NCI-H2171 treated with DMSO at 0.1 percent for 48 hours (cell line): ENCODE measurements around the gene PRPF6.
A peak's percentile ranks its signal among the peaks of the same experiment; 100 is the strongest.

Source experiments
- DNase-seq: peaks from one replicate; lab custom pipeline; 2025; lab: John Stamatoyannopoulos, UW

Gene PRPF6

GRCh38 chr20:63980806-63981728, at the start of gene PRPF6:
Gene PRPF6, plus strand, starts transcription at chr20:63981132. Its CDS starts 114 bp downstream, at chr20:63981246.
- peak; percentile 99 for DNase-seq

GRCh38 chr20:63931735-63932134, 49.2 kb upstream of the PRPF6 start:
- DNase-seq: no peak

- DNase-seq: no peak
Measured at GRCh38 chr20:63932606-63933160, 48.2 kb upstream of the PRPF6 start.

DNA sequence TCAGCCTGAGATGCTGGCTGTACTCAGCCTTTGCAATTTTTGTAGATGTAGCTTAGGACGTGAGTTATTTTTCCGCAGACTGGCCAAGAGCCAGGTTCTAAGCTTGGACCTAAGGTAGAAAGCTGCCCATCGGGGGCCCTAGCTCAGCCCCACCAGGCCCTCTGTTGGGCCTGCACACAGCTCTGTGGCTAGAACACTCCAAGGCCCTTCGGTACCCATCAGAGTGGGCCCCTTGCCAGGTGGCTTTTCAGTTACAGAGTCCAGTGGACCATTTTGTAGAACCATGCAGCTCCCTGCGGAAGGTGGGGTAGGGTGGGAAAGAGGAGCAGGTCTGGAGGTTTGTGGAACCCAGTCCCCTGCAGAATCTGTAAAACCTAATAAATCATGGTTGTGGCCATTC, 47.3 kb upstream of the PRPF6 start:
- DNase-seq: no peak

- DNase-seq: no peak
Measured at GRCh38 chr20:63934271-63935068, 46.5 kb upstream of the PRPF6 start.

GRCh38 chr20:63935447-63935846, 45.5 kb upstream of the PRPF6 start:
- DNase-seq: no peak

GRCh38 chr20:63937596-63937995, 43.3 kb upstream of the PRPF6 start:
- DNase-seq: no peak

DNA sequence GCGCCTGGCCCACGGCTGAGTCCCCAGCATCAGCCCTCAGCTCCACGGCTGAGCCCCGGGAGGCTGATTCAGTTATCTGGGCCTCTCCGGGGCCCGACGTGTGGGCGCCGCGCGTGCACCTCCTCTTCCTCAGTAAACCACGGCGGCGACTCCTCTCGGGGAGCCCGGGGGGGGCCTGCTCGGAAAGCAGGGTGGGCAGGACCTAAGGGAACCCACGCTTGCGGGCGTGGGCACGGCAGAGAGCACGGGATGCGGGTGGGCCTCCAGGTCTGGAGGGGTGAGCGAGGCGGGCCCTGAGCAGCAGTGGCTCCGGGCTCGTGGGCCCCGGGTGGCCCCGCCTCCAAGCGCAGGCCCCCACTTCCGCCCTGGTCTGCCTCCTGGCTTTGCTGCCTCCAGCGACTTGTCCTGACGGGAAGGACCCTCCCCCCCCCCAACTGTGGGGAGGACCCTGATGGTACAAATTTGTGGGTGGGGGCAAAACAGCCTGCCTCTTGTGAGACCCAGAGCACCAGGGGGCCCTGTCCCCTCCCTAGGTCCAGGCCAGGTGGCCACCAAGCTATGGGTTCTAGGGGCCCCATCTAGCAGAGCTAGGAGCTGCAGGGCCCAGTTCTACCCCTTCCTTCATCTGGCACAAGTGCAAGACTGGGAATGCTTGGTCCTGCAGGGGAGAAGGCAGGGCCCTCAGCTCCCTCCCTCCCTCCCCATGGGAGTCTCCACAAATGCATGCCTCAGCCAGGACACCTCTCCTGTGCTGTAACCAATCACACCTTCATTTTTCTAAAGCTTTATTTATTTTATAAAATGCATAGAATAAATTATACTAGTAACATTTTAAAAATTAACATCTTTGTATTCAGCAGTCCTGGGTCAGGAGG, 41.6 kb upstream of the PRPF6 start:
- DNase-seq: no peak

DNA sequence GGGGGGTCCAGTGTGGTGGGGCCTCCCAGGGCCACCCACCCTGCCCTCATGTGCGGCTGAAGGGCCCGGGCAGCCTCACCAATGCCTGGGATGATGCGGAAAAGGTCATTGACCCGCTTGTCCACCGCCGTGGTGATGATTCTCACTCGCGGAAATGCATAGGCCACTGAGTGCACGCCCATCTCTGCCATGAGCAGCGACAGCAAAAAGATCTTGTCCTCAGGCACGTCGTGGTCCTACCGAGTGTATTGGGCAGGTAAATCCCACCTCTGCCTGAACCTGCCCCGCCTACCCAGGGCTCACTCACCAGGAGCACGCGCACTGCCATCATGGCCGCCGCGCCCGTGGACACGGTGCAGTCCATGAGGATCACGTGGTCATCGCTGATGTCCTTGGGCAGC, 40.9 kb upstream of the PRPF6 start:
- no peak for DNase-seq

- no peak for DNase-seq
Measured at GRCh38 chr20:63940472-63941266, 40.3 kb upstream of the PRPF6 start.

DNA sequence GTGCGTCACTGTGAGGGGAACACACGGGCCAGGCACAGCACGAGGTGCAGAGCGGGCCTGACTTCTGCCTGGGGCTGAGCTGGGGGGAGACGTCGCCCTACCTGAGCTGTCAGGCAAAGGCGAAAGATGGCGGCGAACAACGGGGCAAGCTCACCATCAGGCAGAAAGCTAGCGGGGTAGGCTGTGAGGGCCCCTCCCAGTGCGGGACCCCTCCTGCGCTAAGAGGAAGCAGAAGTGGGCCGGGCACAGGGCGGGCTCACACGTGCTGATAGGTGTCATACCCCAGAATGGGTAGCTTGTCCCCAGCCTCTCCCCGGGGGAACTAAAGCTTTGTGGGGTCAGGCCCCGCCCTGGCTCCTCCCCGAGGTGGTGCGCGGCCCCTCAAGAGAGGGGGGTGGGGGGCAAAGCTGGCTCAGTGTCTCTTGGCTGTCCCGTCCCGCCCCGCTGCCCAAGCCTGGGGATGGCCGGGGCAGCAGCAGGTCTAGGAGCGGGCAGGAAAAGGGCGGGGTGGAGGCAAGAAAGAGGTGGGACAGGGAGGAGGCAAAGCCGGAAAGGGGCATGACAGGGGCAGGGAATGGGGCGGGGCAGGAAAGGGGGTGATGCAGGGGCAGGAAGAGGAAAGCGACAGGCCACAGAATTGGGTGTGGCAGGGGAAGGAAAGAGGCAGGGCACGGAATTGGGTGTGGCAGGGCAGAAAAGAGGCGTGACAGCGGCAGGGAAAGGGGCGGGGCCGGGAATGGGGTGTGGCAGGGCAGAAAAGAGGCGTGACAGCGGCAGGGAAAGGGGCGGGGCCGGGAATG, 39.5 kb upstream of the PRPF6 start:
- peak; percentile 44 for DNase-seq

DNA sequence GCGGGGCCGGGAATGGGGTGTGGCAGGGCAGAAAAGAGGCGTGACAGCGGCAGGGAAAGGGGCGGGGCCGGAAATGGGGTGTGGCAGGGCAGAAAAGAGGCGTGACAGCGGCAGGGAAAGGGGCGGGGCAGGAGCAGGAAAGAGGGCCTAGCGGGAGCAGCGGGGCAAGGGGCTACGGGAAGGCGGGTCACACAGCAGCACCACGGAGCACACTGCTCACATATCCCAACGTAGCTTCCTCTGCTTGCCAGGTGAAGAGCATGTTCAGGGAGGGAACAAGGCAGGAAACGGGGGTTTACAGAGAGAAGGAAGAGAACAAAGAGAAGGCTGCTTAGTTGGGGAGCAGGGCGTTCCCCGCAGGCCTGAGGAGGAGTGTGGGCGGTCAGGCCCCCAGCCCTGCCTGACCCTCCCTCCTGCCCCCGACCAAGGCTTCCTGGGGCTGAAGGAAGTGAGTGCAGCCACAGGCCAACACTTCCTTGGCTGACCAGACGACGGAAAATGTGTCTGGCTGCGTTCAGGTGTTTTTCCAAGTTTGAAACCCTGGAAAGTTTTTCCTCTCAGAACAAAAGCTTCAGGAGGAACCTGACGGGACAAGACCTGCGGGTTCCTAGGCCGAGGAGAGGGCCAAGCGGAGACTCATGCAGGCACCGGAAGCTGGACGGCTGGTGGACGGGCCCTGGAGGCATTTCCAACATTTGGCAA, 38.5 kb upstream of the PRPF6 start:
- peak; percentile 65 for DNase-seq

DNA sequence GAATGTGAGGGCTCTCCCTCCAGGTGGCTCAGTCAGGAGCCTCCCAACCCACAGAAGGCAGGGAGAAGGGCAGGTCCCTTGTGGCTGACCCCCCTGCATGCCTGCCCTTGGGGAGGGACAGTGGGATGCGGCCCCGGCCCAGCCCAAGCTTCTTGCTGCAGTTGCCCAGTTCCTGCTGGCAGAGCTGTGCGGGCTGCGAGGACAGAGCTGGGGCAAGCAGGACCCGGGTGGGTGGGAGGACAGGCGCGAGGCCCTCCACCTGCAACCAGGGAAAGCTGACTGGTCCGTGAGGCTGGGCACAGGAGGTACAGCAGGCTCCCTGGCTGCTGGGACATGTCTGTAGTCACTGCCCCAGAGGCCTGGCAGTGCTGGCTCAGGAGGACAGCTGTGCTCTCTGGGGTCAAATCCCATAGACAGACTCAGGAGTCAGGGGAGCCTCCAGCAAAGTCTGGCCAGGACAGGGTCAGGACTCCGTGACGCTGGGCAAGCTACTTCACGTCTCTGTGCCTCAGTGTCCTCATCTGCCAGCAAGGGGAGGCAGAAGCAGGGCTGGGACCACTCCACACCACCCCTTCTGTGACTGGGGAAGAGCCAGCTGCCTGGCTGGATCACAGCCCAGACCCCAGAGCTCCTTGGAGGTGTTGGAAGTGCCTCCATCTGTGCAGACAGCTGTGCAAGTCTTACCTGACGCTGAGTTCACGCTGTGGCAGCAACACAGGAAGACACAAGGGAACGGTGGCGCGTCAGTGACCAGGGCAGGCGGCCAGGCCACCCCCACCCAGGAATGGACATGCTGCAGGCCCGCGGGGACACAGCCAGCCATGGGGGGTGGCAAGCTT, 37.7 kb upstream of the PRPF6 start:
- DNase-seq: peak; percentile 97

DNA sequence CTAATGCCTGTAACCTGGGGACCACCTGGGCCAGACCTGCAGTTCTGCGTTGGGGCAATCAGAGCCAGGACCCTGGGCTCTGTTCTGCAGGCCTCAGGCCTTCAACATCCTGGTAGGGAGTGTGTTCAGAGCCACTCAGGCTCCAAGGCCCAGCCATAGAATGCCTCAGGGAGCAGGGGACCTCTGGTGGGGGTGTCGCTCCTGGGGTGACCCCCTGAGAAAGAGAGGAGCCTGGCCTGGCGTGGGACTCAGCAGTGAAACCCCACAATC, 37.2 kb upstream of the PRPF6 start:
- no peak for DNase-seq

- DNase-seq: no peak
Measured at GRCh38 chr20:63944078-63944941, 36.6 kb upstream of the PRPF6 start.

DNA sequence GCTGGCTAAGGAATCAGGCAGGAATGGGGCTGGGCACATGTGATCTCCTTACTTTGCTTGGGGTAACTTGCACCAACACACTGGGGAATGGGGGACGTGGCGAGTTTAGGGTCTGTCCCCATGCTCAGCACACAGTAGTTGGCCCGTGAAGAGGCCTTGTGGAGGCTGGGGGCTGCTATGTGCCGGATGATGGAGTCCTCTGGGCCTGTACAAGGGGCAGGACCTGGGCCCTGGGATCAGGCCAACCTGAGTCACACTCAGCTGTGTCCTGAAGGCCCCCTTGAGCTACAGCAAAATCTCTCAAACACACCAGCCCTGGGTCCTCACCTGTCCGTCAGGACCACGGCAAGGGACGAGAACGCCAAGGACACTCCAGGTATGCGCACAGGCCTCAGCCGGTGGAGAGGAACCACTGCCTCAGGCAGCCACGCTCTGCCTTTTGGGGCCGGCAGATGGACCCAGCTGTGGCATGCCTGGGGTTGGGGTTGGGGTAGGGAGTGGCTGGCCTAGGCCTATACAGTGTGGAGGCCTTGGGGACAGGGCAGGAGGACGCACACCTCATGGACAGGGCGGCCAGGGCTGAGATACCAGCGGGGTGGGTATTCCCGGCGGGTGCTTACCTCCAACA, 35.8 kb upstream of the PRPF6 start:
- no peak for DNase-seq
